GDM1 (cell line): ENCODE measurements around the gene CTCF.

Experiments
- DNase-seq: peaks from one replicate; lab custom pipeline; 2025; lab: John Stamatoyannopoulos, UW

Gene CTCF

DNA sequence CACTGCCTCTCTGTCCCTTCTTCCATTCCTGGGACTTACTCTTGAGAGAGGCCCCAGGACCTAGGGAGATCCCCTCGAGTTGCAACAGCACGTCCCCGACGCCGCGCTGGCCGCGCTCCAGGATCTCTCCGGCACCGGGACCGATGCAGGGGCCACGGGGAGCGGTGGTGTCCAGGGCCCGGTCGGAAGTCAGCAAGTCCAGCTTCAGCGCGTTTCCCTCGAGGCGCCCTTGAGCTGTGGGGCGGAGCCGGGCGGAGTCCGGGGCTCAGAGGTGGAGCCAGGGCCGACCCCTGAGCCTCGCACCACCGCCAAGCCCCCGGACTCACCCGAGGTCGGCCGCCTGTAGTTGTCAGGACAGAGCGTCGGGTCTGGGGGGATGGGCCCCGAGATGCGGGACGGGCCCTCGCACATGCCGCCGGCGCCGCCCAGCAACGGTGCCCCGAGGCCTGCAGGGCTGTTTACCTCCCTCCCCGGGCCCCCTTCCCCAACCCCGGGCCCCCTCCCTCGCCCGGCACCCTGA, 103.8 kb downstream of the CTCF start:
- no peak for DNase-seq

DNA sequence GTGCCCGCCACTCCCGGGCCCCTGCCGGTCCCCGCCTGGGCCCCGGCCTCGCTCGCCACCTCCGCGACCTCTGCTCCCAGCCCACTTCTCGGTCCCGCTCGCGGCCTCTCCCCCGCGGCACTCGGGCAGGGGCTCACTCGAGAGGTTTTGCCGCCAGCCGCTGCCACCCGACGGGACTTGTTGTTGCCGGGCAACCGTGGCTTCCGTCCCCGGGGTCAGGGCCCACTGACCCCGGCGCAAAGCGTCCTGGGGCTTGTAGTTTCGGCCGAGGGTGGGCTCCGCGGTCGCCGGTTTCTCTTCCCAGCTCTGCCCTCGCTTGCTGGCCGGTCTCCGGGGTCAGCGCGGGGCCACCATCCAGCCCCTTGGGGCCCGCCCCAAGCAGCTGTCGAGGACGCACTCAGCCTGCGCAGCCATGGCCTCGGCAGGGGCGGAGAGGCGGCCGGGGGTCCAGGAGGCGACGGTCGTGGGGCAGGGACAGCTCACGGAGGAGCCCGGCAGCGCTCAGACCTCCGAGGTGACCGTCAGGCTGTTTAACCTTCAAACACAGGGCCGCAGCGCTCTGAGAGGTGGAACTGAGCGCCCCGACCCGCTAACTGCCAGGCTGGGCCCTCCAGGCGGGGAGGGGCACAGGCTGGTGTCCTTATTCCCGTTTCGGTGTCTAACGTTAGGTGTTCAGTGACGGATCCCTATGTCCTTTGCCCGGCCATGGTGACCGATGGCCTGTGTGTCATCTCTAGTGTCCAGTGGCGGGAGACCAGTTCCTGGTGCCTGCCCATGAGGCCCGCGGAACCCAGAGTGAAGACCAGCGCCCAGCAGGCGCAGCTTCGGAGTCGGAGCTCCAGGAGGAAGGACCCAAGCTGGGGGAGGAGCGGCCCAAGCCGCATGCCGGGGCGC, 104.5 kb downstream of the CTCF start, which contains the start of the genes C16orf86 and ENKD1:
C16orf86 (plus strand) TSS at position 256 of the 894 bp plus-strand sequence; CDS start at position 413, 157 bp downstream.
ENKD1 (minus strand) TSS at position 192 of the 894 bp plus-strand sequence. CDS start 308 bp downstream, outside the sequence.
- peak; percentile 33 for DNase-seq

DNA sequence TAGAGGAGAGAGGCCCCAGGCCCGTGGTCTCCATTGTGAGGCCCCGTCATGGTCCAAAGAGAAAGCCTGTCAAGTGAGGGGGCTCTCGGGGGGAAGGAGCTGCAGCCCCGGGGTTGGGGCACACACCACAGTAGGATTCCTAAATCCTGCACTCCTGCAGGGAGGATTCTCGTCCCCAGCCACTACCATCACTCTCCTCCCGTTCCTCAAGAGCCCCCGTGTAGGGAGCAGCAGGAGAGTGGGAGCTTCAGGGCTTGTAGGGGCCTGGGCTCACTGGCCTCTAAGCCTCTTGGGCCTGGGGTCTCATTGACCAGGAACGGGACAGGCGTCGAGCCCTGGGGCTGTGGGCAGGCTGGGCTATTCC, 105.1 kb downstream of the CTCF start:
- no peak for DNase-seq

DNA sequence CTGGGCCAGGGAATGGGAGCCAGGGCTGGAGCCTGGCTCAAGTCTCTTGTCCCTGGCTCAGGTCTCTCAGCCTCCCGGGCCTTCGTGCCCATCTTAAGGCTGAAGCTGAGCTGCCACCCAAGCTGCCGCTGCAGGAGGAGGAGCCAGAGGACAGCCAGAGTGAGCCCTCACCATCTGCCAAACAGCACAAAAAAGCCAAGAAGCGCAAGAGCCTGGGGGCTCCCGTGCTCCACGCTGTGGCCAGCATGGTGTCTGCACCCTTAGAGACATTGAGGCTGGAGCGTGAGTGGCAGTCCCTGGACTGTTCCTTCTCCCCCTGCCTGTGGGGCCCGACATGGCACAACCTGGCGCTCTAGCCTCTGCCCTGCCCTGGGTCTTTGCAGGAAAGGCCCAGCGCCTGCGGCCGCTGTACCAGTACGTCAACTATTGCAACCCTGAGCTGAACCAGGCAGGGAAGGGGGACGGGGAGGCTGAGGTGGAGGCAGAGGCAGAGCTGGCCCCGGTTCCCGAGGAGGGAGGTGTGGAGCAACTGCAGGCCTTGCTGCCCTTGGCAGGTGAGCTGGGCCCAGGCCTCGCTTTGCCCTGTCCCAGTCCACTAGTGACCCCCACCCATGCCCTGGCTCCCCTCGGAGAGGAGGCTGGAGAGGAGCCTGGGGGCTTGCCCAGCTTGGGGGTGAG, 105.6 kb downstream of the CTCF start:
- DNase-seq, result peak; percentile 27

DNA sequence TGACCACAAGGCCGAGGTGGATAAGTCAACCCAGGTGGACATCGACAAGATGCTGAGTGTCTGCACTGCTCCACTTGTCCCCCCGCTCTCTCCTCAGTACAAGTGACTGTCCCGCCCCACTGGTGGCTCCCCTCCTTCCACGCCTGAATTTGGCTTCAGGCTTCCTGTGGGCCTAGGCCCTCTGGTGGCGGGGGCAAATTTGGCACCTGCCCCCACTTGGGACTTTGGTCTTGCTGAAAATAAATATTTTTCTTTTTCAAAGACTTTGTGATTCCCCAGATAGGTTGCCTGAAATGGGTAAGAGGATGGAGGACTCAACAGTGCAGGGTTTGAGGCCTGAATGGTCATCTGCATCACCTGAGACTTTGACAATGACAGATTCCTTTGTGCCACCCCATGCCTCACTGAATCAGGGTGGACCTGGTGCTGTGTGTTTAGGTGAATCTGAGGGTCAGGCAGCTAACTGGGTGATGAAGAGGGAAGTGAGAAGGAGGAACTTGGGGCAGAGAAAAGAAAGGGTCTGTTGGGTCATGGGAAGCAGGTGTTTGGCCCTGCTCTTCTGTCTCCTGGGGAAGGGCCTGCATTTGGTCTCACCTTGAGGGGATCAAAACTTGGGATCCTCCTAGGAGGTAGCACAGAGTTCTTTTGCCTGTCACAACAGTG, 106.3 kb downstream of the CTCF start:
- DNase-seq, result no peak

DNA sequence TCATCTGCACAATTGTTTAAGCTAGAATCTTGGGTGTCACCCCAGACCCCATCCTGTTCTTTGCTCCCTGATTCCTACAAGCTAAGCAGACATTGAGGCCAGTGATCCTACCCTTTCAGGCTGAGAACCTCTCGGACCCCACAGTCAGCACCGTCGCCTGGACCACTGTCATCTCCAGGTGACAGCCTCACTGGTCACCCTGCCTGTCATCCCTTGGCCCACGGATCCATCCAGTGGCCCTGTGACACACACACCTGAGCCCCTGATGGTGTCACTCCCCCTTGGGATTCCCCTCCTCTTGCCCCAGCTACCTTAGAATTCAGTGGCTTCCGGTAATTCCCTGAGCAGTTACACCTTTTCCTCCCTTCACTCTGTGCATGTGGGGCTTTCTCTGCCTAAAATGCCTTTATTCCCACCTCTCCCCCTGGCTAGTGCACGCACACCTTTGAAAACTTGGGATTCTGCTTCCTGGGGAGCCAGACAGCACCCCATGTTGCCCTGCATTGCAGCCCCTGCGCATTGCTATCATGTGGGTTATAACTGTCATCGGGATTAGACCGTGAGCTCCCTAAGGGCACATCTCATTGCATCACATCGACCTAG, 107.3 kb downstream of the CTCF start:
- no peak for DNase-seq

DNA sequence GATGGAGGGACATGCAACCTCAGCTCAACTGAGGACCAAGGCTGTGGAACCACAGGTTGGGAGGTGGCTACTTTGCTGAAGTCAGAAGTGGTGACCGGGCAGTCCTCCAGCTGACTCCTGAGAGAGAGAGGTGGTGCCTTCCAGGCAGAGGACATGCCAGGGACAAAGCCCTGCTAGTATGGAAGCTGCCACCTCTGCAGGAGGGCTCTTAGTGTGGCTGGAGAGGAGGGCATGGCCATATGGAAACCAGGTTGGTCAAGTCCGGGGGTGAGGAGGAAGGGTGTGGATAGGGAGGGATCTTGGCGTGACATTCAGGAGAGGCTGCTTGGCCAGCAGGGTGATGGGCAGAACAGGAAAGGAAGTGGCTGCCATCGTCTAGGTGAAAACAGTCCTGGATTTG, 110.0 kb downstream of the CTCF start:
- no peak for DNase-seq

DNA sequence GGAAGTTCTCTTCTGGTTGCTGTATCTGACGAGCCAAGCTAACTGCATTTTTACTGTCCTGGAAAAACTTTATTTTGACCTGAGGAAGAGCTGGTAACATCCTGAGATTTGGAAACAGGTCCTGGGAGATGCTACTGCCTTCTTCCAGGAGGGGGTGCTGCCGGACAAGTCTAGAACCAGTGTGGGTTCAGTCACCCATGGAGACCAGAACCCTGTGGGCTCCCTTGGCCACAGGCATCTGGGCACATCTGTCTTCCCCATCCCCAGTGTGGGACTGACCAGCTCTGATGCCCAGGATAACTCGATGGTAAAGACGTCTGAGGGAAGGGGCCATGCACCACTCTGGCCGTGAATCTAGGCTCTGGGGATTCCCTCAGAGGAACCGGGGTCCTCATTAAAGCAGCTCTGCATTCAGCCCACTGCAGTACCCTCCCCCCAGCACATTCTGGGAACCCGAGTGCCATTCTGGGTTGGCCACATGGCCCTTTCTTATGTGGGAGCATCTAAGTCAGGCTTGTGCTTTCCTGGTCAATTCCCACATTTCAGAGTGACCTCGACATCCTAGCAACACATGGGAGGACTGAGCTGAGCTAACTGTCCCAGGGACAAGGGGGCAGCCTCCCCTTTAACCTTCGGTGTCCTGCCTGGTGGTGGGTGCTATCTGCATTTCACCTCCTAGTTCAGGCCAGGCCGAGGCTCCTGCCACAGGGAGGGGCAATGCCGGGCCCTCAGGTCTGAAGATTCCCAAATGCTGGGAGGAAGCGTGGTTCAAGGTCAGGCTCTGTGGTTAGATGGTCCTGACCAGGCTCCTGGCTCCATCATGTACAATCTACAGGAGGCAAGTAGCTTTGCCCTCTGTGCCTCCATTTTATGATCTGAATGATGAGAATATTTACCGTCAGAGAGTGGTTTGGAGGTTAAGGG, 110.7 kb downstream of the CTCF start:
- peak; percentile 4 for DNase-seq

DNA sequence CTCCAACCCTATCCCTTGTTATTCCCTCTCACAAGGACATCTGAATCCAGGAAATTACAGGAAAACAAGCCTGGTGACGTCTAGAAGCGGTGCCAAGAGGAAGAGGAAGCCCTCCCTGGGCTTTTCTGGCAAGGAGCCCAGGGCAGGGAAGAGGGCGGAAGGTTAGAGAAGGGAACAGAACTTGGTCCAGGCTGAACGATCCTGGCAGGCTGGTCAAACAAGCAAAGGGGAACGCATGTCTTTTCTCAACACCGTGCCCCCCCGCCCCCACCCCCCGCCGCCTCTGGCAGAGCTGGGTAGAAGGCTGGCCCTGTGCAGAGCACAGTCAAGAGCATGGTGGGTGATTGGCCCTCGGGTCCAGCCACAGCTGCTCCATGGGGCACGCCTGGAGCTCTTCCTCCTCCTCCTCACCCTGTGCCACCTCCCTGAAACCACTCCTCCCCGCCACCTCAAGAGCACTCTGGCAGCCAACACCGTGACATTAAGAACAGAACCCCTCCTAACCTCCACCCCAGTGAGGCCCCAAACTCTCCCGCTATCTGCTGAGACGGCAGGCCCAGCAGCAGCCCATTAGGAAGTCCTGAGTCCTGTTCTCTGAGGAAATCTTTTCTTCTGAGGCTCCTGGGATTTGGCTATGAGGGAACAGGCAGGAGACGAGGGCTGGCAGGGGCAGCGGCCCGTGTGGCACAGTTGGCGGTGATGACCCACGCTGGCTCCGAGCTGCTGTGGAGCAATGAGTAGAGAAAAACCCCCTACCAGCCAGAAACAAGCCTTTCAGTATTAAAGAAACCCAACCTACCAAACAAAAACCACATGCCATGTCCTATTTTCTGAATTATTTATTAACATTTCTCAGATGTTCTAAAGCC, 111.6 kb downstream of the CTCF start:
- no peak for DNase-seq

DNA sequence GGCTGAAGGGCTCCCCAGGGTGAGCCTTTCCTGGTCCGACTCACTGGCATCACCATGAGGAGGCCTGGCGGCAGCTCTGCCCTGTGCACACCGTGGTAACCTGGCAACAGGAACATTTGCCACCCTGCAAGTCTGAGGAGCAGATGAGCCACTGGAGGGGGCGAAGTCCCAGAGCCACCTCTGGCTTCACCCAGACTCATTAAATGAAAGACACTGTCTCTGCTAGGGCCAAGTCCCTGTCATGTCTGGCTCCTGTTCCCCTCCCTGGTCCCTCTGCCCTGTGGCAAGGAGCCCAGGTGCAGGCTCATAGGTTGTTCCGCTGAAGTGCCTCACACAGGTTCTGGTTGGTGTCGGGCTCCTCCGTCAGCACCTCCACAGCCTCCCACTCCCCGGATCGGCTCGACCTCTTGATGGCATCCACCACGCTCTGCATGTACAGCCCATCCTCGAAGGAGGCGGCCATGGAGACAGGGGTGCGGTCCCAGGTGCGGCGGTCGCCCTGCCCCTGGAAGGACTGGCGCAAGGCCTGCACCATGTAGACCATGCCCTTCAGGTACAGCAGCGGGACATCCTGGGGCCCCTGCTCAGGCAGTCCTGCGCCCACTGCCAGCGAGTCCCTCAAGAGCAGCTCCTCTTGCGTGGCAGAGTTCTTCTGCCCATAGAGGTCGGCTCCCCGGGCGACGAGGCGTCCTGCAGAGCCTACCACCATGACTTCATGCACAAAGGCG, 112.7 kb downstream of the CTCF start:
- no peak for DNase-seq

DNA sequence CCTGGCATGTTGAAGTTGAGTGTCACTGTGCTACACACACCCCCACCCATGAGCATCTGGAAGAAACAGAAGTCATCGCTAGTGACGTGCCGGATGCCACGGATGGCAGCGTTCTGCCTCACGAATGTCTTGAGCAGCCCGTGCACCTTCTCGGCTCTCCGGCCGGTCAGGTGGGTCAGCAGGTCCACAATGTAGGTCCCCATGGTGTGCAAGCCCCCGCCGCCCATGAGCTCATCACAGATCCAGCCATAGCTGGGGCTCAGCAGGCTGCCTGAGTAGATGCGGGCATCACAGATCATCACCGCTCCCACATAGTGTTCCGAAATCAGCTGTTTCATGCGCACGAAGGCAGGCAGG, 113.2 kb downstream of the CTCF start:
- no peak for DNase-seq

DNA sequence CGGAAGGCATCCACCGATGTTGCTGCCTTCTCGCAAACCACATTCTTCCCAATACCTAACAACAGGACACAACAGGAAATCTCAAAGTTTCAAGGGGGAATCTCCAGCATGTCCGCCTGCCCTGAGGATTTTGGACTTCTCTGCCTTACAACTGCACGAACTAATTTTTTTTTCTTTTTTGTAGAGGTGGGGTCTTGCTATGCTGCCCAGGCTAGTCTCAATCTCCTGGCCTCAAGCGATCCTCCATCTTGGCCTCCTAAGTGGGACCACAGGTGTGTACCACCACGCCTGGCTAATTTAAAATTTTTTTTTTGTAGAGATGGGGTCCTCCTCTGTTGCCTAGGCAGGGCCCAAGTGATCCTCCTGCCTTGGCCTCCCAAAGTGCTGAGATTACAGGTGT, 113.7 kb downstream of the CTCF start:
- DNase-seq, result no peak

DNA sequence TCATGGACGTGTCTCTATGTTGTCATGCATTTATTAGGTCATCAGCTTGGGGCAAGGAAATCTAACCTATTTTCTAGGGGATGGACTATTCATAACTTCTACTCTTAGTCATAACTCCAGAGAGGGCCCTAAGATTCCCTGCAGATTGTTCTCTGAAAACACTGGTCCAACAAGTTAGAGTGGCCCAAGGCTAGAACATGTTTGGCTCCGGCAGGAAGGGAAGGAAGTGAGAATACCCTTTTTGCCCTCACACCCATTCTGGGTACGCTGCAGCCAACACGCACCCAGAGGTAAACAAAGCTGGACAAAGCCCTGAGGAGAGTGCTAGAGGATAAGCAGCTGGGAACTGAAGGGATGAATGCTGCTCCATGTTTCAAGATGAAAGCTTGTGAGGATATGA, 114.2 kb downstream of the CTCF start:
- DNase-seq, result no peak

DNA sequence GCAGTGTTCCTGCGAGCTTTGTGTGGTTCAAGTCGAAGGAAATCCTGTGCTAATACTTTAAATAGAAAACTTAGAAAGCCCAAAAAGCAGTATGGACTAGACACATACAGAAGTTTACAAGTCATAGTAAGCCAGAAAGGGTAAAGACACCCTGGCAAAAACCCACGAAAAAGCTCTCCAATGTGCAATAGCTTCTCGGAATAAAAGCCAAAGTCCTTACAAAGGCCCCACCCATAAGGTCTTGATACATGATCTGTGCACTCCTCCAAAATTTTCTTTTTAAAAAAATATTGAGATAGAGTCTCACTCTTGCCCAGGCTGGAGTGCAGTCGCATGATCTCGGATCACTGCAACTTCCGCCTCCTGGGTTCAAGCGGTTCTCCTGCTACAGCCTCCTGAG, 114.6 kb downstream of the CTCF start:
- DNase-seq, result no peak

DNA sequence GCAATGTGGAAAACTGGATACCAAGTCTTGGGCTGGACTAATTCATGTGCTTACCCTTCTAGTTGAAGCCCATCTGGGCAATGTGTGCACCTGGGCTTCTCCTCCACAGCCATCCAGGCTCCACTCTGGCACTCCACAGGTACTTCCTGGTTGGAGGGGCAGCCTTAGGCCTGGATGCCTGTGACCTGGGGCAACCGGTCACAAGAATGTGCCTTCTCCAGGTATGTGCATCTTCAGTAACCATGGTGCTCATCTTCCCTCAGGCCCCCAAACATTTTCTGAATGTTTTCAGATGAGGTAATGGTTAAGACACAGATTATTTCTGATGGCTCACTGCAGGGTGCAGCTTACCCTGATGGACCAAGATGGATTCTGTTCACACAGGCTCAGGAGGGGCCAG, 115.4 kb downstream of the CTCF start:
- DNase-seq, result no peak

DNA sequence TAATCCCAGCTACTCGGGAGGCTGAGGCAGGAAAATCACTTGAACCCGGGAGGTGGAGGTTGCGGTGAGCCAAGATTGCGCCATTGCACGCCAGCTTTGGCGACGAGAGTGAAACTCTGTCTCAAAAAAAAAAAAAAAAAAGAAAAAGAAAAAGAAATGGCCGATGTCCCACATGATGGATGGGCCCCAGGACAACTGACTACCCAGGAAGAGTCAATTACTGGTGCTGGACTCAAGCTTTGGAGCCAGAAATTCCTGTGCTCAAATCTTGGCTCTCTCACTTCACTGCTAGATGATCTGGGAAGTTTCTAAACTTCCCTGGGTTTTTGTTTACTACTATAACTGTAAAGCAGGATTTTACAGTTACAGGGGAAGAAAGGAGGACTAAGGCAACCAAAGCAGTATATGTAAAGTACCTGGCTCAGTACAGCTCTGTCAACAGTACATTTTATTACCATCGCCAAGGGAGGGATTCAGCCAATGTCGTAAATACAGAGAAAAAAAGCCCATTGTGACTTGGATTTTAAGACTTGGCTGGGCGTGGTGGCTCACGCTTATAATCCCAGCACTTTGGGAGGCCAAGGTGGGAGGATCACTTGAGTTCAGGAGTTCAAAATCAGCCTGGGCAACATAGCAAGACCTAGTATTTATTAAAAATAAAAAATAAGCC, 116.2 kb downstream of the CTCF start:
- DNase-seq, result no peak

DNA sequence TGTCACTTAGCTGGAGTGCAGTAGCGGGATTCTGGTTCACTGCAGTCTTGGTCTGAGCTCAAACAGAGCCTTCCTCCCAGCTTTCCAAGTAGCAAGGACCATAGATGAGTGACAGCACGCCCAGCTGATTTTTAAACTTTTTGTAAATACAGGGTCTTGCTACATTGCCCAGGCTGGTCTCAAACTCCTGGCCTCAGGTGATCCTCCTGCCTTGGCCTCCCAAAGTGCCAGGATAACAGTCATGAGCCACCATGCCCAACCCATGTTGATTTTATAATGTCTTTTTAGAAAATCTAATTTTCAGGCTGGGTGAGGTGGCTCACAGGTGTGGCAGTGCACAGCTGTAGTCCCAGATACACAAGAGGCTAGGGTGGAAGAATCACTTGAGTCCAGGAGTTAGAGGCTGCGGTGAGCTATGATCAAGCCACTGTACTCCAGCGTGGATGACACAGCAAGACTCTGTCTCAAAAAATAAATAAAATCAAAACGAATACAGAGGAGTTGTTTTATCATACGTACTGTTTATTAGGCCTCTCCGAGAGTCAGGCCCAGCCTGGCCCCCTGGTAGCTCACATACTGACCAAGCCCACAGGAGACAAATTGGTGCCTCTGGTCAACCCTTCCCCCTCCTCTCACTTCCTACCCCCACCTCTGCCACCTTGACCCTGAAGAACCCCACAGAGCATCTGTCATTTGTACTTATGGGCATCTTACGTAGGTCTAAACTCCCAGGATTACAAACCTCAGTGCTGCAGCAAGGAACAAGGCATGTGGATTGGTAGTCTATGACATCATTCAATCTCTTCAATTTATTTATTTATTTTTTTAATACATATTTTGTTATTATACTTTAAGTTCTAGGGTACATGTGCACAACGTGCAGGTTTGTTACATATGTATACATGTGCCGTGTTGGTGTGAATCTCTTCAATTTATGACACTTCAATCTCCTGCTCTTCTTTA, 117.9 kb downstream of the CTCF start:
- DNase-seq, result no peak

DNA sequence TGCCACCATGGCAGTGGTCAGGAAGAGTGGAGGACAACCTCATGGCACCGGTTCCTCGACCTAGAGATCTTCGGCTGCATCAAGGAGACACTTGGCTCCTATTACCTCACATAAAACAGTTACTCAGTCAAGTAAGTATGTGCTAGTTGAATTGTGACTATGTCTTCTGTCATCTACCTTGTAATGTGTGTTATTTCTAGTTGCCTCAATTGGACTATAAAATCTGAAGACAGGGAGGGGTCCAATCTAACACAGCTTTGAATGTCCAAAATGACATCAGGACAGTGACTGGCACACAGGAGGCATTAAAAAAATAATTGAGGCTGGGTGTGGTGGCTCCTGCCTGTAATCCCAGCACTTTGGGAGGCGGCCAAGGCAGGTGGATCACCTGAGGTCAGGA, 121.4 kb downstream of the CTCF start:
- DNase-seq, result no peak
